ENCODE measurements around the gene MYO9A.
"Not testable (repeated sequence)": the region's sequence is repeated elsewhere in the genome, so short reads cannot be mapped to it uniquely, and the experiment has no call there.

Gene MYO9A

DNA sequence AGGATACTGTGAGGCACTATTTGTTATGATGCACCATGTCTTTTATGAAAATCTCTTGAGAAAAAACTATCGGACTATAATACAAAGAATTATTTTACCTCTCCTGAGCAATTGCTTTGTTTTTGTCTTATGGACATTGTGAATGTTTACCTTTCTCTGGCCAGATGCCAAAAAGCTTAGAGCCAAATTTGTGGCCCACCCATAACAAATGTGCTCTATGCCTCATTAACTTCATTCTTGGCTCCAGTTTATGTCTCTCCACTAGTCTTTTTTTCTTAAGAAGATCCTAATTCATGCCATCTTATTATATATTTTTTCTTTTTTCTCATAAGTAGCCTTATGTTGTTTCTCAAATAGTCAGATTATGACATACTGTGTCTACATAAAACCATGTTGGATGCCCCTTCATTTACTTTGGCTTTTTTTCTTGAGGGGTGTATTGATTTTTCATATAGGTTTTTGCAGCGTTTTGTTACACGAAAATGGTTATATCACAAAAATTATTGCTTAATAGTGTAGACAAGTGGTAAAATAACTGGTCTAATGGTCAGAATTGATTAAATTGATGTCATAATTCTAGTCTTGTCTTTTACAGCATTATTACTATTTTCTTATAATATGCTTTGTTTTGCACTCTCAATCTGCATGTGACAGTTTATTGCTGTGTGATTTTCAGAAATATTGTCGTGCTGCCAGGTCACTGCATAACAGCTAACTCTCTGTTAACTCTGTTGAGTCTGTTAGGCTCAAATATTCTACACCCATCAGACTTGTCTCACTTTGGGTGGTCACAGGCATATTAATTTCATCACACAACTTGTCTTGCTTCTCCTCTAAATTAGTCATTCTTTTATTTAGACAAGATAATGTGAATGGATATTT, 18.5 kb upstream of the MYO9A start:
- no peak for DNase-seq

DNA sequence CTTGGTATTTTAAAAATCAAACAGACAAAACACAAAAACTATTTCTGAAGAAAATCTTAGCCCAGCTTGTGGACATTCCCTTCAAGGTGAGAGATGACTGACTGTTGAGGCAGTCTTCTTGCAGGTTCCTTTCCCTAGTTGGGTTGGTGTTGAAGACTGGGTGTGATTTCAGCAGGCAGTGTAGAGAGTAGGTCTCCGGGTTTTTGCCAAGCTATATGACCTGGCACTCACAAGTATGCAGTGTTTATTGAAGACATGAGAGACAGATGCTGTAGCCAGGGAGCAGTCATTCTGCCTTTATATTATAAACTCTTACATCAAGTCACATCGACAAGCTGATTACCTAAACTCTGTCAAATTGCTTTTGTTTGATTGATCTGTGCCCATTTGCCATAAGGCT, 17.8 kb upstream of the MYO9A start:
- DNase-seq, result no peak

DNA sequence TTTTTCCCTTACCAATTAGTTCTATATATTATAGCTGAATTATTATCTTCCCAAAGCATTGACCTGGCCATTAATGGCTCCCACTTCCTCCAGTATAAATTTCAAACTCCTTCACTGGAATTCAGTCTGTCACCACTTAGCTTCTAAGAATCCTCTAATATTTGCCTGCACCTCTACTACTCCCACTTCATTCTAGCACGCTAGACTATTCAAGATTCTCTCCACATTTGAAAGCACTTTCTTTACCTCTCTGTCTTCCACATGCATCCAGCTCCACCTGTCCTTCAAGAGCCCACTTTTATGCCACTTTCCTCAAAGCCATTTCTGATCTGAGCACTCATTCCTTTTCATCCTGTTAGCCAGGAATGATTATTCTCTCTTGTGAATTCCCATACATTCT, 15.3 kb upstream of the MYO9A start:
- DNase-seq, result no peak

DNA sequence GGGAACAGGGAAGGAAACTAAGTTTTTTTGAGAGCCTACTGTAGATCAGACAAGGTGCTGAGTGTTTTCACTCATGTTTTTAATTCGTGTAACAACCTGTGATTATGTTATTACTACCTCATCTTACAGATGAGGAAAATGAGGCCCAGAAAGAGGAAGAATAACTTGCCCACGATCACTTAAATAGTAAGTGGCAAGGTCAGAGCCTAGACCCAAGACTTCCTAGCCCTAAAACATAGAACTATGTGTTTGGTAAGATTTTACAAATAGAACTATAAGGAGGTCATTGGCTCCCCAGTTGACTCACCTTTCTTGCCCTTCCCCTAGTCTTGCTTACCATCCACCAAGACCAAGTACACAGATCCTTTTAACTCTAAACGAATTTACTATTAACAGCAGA, 14.0 kb upstream of the MYO9A start:
- DNase-seq, result no peak

DNA sequence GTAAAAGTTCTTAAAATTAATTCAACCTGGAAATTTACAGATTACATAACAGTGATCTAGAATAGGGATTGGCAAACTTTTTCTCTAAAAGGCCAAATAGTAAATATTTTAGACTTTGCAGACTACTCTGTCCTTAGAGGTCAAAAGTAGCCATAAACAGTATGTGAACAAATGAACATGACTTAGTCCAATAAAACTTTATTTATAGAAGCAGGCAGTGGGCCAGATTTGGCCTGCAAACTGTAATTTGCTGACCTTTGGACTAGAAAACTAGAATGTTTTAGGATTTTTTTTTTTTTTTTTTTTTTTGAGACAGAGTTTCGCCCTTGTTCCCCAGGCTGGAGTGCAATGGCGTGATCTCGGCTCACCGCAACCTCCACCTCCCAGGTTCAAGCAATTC, 12.3 kb upstream of the MYO9A start:
- DNase-seq, result no peak

DNA sequence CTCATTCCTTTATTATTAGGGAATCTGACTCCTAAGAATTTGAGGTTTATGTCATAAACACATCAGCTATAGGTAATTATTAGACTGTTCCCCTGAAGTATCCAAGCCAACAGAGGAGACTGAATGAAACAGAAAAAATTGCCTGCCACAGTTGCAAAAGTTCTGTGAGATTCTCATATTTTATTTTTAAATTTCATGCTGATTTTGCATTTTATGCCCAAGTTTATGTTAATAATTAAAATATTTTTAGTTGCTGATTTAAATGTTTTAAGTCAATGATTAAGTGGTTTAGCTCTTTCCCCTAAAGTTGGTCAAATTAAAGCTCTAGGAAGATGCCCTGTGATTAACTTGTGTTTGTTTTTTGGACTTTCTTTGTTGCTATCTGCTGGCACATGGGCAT, 10.4 kb upstream of the MYO9A start:
- DNase-seq, result no peak

DNA sequence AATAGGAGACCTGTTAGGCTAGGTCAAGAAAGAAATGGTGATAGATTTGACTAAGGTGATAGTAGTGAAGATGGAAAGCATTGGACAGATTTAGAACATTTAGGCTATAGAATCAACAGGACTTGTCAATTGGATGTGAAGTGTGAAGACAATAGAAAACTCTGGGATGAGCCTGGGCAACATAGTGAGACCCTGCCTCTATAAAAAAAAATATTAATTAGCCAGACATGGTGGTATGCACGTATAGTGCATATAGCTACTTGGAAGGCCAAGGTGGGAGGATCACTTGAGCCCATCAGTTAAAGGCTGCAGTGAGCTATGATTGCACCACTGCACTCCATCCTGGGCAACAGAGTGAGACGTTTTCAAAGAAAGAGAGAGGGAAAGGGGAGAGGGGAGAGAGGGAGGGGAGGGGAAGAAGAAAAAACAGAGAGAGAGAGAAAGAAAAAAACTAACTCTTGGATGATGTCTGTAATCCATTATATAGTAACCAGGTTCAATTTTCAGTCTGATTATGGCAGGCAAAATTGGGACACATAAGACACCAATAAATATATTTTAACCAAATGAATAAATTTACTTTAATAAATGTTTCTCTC, 9.9 kb upstream of the MYO9A start:
- DNase-seq, result no peak

DNA sequence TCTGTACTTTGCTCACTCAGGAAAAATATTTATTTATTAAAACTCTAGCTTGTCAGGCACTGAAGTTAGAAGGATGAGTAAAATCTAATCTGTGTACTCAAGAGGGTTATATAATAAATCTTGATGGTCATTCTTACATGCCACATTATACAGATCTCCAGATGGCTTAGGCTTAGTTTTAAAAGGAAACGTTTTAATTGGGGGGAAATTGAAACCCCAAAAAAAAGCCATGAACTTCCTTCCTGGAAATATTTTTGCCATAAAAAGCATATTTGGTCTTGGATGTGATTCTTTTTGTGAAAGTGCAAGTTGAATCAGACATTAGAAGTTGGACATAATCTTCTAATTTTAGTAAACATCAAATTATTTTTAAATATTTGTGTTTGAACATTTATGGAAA, 6.3 kb upstream of the MYO9A start:
- DNase-seq, result no peak

DNA sequence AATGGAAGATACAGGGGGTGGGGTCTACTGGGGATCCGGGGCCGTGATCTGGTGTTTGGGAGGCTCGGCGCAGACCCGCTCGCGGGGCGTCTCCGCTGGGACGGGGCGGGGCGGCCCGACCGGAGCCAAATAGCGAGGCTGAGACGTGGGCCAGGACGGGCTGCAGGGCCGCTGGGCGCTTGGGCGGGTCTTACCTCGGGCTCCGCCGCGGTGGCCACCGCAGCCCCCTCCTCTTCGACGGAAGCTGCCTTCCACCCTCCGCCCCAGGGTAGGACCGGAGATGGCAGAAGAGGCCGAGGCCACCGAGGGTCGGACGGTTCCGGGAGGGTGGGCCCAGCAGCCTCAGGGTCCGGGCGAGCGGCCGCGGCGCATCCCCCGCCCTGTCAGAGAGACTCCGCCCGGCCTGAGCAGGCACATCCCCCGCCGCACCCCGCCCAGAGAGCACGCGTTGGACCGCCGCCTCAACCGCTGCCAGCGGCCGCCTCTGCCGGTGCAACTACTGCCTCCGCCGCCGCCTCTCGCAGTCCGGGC, 399 bp downstream of the MYO9A start:
- peak; percentile 81 for DNase-seq

DNA sequence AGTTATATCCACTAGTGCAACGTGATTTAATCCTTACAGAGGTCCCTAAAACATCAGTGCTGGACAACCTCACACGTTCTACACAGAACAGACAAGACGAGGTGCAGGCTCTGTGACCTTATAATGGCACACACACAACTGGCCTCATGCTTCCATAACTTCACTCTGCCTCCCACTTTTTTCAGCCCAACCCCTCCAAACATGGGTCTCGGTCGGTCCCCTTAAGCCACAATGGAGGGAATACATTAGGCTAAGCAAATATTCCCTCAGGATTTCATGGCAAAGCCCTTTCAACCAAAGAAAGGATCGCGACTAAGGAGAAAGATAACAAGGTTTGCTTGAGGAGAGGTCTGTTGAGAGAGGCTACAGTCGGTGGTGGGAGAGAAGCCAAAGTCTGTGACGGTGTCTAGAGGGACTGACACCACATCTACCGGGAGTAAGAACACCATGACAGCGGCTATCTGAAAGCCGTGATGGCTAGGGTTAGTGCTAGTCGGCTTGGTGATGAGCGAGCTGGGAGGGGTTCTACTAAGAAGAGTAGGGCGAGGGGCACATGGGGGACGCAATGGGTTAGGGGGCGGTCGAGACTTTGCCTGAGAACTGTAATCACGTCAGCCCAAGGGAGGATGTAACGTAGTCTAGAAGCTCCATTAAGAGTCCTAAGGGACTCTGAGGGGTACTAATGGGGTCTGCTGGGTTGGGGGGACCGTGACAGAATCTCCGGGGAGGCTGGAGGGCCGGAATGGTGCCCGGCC, 1.0 kb downstream of the MYO9A start:
- DNase-seq, result peak; percentile 32

DNA sequence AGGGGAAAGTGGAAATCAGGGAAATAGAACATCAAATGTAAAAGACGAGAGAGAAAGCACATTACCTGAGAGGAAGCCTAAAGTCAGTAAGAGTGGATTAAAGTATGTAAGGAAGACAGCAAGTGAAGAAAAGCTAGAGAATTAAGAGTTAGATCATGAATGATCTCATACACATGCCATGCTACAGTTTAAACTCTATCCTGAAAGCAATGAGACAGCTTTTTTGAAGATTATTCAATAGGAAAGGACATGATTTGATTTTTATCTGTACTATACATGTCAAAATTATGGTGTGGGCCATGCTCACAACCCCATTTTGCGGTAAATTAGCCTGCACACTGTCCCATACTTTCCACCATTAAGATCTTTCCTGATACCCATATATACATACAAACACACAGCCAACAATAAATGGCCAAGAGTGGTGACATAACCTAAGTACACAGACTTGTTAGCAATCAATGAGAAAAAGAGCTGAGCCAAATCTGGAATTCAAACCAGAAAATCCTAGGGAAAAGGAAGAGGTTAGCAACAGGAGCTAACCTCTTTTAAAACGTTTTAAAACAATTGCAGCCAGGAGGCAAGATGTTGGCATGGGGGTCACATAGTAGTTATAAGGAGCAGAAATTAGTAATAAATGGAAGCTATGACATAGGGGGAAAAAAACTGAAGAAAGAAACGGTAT, 4.5 kb downstream of the MYO9A start:
- peak; percentile 9 for DNase-seq

DNA sequence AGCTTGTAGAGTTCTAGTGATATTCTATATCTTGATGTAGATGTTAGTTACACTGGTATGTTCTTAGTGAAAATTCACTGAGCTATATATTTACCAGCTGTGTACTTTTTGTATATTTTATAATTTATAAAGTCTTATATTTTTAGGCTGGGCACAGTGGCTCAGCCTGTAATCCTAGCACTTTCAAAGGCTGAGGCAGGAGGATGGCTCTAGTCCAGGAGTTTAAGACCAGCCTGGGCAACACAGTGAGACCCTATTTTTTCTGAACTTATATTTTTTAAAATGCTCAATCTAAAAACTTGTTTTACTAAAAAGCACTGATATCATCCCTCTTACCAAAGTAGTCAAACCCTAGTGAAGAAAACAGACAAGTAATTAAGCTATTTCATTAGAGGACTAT, 5.1 kb downstream of the MYO9A start:
- DNase-seq, result no peak

DNA sequence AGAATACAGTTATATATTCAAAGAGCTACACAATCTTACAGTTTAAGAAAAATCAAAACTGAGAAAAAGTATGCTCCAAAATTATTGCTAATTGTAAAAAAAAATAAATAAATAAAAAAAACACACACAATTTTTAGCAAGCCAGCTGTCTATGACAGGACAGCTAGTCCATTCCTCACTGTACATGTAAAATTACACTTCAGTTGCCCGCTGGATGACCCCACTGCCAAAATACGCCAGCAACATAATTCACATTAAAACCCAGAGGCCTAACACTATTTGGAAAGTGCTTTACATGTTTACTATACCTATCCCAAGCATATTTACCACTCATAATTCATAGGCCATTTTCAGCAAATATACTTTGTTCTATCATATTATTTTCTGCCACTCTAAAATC, 5.8 kb downstream of the MYO9A start:
- DNase-seq, result no peak

DNA sequence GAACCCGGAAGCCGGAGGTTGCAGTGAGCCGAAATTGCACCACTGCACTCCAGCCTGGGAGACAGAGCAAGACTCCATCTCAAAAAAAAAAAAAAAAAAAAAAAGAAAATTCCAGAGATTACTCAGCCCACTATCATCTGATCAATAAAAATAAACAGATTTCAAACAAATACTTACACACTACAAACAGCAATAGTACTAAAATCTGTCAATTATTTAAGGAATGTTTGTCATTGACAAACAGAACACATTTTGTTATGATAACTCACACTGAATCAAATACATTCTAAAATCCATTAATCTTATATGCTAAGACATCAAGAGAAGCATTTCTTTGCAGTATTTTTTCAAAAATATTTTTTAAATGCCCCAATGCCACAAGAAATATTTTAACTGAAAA, 7.6 kb downstream of the MYO9A start:
- DNase-seq, result peak; percentile 24

DNA sequence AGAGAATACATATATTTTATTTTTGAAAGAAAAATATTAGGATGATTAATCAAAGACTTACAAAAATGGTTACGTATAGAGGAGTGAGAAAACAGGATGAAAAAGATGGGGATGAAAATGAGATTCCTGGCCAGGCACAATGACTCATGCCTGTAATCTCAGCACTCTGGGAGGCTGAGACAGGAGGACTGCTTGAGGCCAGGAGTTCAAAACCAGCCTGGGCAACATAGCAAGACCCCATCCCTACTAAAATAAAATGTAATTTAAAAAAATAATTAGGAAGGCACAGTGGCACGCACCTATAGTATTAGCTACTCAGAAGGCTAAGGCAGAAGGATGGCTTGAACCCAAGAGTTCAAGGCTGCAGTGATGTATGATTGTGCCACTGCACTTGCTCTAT, 11.9 kb downstream of the MYO9A start:
- DNase-seq, result no peak

DNA sequence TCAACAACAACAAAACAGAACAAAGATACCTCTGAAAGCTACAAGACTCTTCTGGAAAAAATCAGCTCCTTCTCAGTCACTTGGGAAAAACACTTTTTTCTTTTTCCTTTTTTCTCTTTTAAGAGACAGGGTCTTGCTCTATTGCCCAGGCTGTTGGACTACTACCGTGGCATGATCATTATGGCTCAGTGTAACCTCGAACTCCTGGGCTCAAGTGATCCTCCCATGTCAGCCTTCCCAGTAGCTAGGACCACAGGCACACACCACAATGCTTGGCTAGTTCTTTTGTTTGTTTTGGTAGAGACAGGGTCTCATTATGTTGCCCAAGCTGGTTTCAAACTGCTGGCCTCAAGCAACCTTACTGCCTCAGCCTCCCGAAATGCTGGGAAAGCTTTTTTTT, 12.8 kb downstream of the MYO9A start:
- DNase-seq, result no peak

DNA sequence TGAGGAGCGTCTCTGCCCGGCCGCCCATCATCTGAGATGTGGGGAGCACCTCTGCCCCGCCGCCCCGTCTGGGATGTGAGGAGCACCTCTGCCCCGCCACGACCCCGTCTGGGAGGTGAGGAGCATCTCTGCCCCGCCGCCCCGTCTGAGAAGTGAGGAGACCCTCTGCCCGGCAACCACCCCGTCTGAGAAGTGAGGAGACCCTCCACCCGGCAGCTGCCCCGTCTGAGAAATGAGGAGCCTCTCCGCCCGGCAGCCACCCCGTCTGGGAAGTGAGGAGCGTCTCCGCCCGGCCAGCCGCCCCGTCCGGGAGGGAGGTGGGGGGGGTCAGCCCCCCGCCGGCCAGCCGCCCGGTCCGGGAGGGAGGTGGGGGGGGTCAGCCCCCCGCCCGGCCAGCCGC, 17.4 kb downstream of the MYO9A start:
- not testable (repeated sequence) for DNase-seq

DNA sequence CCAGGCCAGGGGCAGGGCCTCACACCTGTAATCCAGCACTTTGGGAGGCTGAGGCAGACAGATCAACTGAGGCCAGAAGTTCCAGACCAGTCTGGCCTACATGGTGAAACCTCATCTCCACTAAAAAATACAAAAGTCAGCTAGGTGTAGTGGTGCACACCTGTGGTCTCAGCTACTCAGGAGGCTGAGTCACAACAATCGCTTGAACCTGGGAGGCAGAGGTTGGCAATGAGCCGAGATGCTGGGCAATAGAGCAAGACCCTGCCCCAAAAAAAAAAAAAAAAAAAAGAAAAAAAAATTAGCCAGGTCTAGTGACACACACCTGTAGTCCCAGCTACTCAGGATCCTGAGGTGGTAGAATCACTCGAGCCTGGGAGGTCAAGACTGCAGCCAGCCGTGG, 18.8 kb downstream of the MYO9A start:
- no peak for DNase-seq

DNA sequence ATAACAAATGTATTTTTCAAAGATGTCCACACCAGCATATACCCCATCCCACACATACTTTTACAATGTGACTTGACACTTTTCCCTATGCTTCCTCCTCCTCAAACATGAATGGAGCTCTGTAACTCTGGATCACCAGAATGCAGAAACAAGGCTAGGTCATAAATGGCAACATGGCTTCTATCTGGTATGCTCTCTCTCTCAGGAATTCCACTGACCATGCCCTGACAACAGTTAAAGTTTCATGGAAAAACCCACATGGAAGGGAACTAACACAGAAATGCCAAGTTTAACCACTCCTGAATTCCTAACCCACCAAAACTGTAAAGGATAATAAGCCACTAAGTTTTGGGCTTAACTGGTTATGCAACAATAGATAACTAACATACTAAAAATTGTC, 19.9 kb downstream of the MYO9A start:
- no peak for DNase-seq

DNA sequence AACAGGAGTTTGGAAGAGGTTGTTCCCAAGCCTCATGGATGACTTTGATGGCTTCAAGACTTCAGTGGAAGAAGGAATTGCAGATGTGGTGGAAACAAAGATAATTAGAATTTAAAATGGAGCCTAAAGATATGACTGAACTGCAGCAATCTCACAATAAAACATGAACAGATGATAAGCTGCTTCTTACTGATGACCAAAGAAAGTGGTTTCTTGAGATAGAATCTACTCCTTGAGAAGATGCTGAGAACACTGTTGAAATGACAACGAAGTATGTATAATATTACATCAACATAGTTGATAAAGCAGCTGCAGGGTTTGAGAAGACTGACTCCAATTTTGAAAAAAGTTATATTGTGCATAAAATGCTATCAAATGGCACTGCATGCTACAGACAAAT, 21.2 kb downstream of the MYO9A start:
- DNase-seq, result no peak

DNA sequence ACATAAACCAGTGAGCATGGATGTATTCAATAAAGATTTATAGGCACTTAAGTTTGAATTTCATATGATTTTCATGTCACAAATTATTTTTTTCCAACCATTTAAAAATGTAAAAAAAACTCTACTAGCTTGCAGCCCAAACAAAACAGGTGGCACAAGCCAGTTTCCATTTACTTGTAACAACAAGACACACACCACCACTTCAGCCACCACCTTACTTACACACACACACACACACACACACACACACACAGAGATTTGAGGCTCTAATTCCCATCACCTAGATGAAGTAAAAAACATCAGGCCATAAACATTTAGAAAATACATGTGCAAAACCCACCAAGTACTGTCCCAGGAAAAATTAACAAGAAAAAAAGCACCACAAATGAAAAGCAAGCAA, 25.3 kb downstream of the MYO9A start:
- DNase-seq, result no peak

DNA sequence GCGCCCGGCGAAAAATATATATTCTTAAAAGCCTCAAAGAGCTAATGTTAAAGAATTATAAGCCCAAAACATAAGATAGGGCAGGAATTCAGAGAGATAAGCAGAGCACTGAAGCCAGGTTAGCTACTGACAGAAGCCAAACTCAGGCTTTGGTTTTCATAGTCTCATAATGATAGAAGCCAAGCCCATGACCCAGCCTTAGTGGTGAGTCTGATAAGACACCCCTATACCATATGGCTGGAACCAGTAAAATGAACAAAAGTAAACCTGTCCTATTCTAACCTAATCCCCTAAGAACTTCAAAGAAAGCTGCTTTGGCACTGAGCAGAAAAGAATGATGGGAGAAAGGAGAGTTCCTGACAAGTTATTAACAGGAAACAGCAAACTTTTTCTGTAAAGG, 25.9 kb downstream of the MYO9A start:
- DNase-seq, result no peak

Measured in fibroblast of skin of back (primary cell).